KG1 (cell line): Measurements from ENCODE around the gene CACNG1.
"Not testable (repeated sequence)": the region's sequence is repeated elsewhere in the genome, so short reads cannot be mapped to it uniquely, and the experiment has no call there.

Experiments used
- DNase-seq: peaks from one replicate; lab custom pipeline; 2025; lab: John Stamatoyannopoulos, UW

The CACNG1 gene

DNA sequence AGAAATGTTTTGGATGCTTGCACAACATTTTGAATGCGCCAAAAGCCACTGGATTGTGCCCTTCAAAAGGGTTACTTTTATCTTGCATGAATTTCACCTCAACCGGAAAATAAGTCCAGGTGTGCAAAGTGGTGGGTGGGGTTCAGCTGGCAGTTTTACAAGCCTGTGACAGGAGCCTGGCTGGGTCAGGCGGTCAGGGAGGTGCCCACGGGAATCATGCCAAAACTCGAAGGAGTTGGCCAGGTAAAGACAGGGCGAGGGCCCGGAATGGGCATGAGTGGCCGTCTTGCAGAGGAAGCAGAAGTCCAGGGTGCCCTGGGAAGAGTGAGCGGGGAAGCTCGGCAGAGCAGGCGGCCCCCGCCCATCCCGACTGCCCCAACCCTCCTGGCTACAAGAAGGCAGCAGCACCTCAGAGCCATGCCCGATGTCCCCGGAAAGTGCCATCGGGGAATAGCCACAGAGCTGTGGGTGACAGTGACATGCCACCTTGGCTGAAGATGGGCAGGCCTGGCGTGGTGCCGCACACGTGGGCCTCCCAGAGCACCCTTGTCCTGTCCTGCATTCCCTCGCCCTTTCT, 19.1 kb upstream of the CACNG1 start:
- DNase-seq: no peak

DNA sequence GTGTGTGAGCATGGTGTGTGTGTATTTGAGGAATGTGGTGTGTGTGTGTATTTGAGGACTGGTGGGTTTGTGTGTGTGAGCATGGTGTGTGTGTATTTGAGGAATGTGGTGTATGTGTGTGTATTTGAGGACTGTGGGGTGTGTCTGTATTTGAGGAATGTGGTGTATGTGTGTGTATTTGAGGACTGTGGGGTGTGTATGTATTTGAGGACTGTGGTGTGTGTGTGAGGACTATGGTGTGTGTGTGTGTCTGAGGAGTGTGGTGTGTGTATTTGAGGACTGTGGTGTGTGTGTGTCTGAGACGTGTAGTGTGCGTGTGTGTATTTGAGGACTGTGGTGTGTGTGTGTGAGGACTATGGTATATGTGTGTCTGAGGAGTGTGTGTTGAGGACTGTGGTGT, 18.0 kb upstream of the CACNG1 start:
- no peak for DNase-seq

DNA sequence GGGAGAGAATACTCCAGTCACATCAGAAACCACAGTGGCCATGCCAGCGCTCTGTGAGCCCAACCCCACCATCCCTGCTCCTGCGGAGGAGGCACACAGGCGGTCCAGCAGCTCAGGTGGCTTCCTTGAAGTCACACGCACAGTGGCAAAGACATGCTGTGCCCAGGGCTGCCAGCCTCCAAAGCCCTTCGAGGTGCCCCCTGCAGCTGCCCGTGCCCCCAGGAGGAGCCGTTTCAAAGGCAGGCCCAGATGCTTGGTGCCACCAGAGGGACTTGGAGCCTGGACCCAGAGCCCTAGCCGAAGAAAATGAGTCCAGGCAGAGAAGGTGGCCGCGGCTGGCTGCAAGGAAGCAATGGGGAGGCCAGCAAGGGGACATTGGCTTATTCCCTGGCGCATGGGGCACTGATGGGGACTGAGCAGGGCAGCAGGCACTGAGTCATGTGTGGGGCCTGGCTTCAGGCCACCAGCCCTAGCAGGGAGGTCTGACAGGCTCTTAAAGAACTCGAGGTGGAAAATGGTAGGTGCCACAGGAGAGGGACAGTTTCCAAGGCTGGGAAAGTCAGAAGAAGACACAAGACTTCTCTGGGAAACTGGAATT, 17.2 kb upstream of the CACNG1 start:
- DNase-seq: no peak

DNA sequence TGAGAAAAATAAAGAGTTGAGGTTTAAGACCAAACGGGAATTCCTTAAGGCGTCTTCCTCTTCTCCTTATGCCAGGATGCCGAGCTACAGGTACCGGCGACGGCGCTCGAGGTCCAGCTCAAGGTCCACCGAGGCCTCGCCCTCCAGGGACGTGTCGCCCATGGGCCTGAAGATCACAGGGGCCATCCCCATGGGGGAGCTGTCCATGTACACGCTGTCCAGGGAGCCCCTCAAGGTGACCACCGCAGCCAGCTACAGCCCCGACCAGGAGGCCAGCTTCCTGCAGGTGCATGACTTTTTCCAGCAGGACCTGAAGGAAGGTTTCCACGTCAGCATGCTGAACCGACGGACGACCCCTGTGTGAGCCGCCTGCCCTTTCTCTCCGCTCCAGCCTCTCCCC, 13.7 kb upstream of the CACNG1 start:
- no peak for DNase-seq

DNA sequence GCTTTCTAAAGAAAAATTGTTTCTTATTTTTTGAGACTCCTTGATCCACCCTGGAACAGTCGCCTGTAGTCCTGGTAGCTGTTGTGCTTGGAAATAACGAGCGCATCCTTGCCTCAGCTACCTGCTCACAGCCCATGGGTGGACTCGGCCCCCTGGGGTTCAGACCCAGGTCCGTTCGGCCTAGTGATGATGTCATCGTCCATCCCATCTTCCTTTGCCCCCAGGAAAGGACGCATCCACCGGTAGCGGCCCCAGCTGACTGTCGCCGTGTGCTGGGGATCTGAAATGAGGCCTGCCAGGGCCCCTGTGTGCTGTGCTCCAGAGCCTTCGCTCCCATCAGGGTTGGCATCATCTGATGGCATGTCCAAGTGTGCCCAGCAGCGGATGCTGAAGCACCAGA, 12.0 kb upstream of the CACNG1 start:
- no peak for DNase-seq

DNA sequence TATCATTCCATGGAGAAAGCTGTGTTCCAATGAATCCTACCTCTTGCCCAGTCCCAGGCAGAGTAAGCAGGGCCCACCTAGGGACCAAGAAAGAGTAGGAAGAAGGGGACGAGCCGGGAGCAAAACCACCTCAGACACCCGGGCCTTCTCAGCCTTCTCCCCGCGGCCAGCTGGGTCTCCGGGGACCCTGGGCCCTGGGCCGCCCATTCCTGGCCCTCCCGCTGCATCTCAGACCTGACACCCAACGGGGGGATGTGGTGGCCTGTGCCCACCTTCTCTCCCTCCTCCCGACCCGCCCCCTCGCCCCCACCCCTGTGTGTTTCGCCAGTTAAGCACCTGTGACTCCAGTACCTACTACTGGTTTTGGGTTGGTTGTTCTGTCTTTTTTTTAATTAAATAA, 11.4 kb upstream of the CACNG1 start:
- no peak for DNase-seq

DNA sequence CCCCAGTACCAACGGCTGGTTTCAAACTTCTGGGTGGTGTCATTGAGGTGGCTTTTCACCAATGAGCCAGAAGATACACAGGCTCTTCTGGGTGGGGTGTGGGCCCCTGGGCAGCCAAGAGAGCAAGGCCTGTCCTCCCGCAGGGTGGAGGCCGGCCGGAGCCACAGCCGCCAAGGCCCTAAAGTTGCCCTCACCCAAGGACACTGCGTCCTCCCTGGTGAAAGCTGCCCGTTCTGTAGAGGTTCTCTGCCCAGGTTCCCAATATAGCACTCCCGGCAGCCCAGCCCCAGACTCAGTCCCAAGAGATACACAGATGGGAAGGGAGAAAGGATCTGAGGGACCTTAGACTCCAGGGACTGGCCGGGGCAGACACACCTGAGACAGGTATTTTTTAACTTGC, 10.7 kb upstream of the CACNG1 start:
- DNase-seq: no peak

DNA sequence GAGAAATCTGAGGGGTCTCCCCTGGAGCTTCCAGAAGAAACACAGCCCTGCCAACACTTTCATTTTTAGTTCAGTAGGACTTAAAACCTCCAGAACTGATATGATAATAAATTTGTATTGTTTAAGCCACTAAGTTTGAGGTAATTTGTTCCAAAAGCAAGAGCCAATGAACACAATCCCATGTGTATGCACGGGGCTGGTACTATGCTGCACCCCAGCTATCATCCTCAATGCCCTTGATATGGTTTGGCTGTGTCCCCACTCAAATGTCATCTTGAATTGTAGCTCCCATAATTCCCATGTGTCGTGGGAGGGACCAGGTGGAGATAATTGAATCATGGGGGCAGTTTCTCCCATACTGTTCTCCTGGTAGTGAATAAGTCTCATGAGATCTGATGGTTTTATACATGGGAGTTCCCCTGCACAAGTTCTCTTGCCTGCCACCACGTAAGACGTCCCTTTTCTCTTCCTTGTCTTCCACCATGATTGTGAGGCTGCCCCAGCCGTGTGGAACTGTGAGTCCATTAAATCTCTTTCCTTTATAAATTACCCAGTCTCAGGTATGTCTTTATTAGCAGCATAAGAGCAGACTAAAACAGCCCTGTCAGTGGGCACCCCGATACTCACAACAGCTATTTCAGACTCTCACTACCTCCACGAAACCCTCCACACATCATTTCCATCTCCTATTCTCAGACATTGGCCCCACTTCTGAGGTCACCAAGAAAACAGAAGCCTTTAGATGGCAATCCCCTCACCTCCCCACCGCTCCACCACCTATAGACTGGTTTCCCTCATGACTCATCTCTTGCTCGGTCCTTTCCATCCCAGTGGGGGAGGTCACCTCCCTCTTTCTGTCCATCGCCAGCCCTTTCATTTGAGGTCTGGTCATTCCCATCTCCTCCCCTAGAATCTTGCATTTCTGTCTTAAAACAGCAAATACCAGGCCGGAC, 8.9 kb upstream of the CACNG1 start:
- no peak for DNase-seq

DNA sequence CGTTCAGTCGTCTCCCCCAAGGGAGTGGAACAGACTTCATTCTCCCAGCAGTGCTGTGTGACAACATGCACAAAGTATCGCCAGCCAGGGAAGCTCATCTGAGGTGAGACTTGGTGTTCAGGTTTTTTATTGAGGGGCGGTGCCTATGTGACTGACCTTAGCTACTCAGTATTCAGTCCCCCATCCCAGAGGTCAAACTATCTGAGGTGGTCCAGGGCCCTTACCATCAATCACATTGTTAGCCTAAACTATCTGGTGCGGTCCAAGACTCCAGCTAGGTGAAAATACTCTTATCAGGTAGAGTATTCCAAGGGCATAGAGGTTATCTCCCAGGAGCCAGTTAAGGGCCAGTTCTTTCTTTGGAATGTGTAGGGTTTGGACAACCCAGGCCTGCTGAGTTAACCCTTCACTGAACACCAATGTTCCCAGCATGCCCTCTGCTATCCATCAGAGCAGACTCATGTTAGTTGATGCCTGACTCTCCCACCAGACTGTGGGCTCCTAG, 5.4 kb upstream of the CACNG1 start:
- DNase-seq: no peak

DNA sequence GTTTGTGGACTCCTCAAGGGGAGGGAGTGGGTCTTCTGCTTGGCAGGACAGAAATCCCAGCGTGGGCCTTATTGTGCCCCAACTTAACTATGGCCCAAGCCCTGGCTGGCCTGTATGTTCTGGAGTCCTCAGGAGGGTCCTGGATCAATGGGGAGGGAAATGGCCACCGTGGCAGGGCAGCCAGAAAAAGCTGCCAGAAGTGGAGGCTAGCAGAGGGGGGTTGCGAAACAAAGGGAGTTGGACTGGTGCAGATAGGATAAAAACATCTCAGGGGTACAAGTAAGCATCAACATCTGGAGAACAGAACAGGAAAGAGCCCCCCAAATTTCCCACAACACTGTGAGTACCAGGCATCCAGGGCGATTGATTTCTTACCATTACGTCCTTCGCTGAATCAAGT, 3.7 kb upstream of the CACNG1 start:
- DNase-seq: no peak

DNA sequence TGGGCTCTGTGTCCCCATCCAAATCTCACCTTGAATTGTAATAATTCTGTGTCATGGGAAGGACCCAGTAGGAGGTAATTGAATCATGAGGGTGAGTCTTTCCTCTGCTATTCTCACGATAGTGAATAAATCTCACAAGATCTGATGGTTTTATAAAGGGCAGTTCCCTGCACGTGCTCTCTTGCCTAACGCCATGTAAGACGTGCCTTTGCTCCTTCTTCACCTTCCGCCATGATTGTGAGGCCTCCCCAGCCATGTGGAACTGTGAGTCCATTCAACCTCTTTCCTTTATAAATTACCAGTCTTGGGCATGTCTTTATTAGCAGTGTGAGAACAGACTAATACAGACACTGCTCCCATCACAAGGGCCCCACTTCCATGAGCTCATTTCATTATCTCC, 3.2 kb upstream of the CACNG1 start:
- not testable (repeated sequence) for DNase-seq

DNA sequence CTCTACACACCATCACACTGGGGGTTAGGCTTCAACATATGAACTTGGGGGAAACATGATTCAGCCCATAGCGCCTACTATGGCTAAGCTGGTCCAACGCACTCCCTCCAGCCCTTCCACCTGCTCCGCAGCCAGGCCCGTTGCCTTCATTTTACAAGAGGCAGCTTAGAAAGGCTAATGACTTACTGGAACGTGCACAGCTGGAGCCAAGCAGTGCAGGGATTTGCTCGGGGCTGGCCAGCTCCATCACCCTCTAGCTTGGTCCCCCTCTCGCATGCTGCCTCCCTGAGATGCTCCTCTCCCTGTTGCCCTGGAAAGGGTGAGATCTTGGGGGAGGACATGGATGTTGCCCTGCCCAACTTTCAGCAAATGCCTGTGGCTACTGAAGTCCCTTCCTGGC, 2.8 kb upstream of the CACNG1 start:
- no peak for DNase-seq

DNA sequence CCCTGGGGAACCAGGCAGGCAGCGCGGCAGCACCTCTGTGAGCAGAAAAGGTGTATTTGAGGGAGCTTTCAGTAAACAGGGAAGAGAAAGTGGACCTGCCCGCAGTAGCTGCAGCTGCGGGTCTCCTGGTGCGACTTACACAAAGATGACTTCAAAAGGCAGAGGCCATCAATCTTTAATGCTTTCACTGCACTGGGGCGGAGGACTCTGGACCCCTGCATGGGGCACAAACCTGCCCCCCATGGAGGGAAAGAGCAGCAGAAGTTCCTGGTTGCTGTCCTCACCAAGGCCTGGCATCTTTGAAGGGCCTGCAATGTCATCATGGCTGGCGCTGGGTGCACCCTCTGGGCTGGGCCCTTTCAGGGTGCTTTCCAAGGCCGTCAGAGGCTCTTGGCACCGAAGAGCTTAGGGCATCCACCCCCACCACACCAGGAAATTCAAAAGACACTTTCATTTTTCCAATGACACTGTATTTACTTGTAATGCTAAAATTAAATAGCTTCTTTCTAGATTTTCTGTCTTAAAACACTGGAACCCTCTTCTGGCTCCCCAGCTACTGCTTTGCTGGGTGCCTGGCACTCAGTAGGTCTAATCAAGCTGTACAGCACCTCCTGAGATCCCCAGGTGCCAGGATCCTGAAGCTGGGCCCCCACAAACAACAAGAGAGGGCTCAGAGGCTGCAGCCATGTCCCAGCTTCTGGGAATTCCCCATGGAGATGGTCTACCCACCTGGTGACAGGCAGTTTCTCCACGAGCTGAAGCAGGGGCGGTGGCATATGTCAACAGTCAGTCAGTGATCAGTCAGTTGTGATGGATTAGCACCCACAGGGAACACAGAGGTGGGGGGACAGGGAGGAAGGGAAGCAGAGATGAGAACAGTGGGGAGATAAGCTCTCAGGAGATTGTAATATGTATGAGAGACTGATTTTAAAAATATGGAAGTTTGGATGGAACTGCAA, 2.1 kb upstream of the CACNG1 start:
- DNase-seq: no peak

DNA sequence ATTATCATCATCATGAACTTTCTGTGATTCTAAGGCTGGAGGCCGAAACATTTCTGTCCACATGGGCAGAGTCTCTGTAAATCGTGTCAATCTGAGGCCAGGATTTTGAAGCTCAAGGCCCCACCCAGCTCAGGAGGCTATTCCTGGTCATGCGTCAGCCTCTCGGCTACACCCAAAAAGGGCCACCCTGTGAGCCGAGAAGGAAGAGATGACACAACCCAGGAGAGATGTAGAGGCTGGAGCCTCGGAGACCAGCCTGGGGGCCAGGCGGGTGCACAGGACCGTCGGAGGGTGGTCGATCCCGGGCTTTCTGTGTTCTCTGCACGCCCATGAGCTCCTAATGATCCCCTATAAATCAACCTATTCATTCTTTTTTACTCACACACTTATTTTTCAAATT, 1.1 kb upstream of the CACNG1 start:
- DNase-seq: no peak

DNA sequence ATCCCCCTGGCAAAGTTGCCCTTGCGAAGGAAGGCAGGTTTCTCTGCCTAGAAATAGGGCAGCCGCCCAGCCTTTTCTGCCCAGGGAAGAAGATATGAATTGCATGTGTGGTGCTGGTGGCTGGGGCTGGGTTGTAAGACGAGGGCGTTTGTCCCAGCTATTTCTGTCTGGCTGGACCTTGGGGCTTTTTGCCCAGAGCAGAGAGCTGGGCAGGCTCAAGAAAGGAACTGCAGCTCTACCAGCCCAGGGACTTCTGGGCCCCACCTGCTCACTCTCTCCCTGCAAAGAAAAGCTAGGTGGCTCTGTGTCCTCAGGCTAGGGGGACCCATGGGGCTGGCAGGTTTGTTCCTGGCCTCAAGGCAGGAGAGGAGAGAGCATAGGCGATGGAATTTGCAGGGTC, 586 bp downstream of the CACNG1 start:
- DNase-seq: no peak

DNA sequence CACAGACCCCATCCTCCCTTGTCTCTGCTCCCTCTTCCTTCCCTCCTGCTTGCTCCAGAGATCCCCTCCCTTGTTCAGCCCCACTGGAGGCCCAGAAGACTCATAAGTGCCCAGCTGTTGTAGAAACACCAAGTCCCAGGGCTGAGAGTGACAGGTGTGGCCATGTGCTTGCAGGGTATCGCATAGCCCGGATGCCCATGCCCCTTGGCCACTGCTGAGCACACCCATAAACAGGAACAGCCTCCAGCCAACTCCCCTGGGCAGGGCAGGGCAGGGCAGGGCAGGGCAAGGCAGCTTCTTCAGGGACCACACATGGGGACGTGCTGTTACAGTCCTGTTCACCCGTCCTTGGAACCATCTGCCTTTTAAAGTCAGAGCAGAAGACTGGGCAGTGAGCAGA, 2.0 kb downstream of the CACNG1 start:
- DNase-seq: no peak

DNA sequence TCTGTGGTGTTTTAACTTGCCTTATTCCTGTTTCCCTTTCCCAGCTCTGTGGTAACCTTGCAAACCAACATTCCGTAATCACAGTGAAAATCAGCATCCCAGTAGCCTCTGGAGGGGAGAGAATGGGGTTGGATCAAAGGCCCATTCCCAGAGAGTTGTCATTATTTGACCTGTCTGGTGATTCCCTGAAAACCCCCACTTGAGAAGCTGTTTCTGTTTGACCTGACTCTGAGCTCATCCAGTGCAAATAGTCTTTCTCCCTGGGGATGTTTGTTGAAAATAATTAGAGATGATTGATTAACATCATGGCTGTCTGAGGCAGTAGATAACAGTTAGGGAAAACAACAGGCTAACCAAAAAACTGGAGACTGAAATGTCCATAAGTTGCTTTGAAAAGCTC, 3.0 kb downstream of the CACNG1 start:
- no peak for DNase-seq

DNA sequence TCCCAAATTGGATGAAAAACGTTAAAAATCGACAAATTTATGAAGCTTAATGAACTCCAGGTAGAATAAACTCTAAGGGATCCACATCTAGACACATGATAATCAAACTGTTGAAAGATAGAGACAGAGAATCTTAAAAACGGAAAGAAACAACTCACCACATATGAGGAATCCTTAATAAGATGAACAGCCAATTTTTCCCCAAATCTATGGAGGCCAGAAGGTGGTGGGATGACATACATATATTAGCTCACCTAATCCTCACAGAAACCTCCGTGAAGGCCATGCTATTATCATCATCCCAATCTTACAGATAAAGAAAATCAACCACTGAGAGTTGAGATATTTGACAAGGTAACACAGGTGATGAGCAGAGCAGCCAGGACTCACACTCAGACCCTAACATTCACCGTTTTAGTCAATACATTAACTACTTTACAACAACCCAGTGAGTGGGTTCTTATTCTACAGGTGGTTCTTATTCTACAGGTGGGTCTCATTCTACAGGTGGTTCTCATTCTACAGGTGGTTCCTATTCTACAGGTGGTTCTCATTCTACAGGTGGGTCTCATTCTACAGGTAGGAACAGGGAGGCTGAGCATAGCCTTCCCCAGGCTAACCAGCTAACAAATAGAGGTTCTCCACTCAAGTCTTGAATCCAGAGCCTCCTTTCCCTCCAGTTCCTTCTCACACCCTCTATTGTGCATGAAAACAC, 4.8 kb downstream of the CACNG1 start:
- DNase-seq: no peak

DNA sequence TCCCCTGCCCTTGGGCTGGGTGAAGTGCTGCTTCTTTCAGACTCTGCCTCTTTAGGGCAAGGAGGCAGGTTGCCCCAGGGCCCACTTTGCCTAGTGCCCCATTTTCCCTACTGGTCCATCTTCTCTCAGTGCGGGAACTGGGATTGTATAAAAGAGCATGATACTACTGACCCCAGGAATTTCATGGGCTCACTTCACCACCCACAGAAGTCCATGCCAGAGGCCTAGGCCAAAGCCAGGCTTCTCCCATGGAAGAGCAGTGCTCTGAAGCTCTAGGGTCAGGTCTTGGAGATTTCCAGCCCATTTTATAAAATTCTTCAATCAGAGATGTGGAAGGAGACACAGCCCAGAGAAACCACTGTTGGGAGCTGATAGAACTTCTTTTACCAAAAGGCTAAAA, 5.7 kb downstream of the CACNG1 start:
- DNase-seq: no peak

DNA sequence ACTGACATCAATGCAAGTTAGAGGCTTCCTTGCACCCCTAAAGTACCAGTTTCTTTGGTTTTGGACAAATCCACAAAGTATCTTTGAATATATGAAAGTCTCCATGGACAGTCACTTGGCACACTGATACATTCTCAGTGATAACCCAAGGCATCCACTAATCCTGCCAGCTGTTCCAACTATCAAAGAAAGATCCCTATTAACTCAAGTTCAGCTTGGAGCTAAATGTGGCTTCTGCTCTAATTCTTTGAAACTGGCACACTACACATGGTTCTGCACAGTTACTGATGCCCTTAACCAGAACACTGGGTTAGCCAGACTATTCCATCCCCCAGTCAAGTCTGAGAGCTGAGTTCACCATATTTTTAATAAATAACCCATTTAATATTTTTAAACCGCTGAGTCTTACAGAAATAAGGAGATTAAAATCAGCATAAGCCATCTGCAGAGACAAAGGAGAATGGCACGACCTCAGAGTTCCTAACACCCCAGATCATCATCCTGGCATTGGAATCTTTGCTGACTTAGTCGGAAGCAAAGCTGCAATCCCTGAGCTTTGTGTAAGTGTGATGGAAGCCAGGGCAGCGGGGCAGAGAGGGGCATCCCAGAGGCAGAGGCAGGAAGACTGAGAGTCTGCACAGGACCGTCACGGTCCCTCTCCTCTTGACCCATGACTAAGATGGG, 6.3 kb downstream of the CACNG1 start:
- DNase-seq: no peak

DNA sequence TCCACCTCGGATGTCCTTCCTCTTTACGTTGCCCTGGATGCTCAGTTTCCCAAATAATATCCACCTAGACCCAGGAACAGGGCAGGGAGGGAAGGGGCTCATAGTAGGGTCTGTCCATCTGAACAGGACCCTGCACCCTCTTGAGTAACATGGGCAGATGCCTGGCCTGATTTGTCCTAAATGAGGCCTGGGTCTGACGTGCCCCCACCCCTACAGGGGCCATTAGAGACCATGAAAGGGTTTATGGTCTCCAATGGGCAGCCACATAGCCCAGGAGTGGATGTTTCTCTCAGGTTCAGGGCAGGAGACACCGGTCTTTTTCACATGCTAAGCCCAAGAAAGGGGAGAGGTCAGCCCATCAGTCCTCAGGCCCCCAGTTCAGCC, 6.8 kb downstream of the CACNG1 start:
- no peak for DNase-seq
